Measurements from ENCODE around the gene CRIP1. TPM values are rescaled to one million over a fixed set of nuclear protein-coding genes. Genes with fewer than 3 reads are reported as not detected.

Gene CRIP1
- polyA plus RNA-seq, 2 of the 4 experiments (the other 2 are of a cell fraction): 280 to 999 TPM

GRCh38 chr14:105460116-105460515, 26.6 kb upstream of the CRIP1 start:
- CTCF ChIA-PET: interaction anchor here (1.3 to 1.8 kb wide), 2 partner anchors 12 to 29 kb away, joined by 3 to 6 read pairs; no protein-coding TSS in a partner anchor
- 92% methylated on average over 6 of the region's 17 CpGs for WGBS (ENCODE audit: missing lambda C conversion rate)

DNA sequence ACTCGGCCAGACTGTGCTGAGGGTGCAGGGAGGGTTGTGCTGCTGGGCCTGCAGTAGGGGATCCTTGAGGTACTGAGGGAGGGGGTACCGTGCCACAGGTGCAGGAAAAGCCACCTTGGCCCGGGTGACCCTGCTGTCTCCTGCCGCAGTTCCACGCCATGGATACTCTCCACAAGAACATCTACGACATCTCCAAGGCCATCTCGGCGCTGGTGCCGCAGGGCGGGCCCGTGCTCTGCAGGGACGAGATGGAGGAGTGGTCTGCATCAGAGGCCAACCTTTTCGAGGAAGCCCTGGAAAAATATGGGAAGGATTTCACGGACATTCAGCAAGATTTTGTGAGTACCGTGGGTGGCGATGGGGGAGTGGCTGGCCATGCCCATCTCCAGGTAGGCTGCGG, 26.1 kb upstream of the CRIP1 start:
- Histone ChIP-seq H3K4me3 (no peak overlapping the region), H3K27ac (no peak overlapping the region), H3K9me3 (no peaks in the 10 kb centered on the region), H3K4me1 (peaks cover 8% of the 10 kb centered on the region), H3K4me2 (no peak overlapping the region)
- no peak for TF ChIP-seq POLR2AphosphoS2 (conservative IDR thresholded peaks at IDR 0.05; ENCODE audit: low read length)
- FAIRE-seq (no peak), DNase-seq (ENCODE audit: low read depth in 1 of 2, low spot score in 1 of 2) (no peak), ATAC-seq (no peak)
- ChIA-PET CTCF (interaction anchor here (1.3 to 3.5 kb wide), 3 partner anchors 12 to 29 kb away, joined by 3 to 14 read pairs (median 6); no protein-coding TSS in a partner anchor), POLR2A (no interaction called here)
- 89% methylated on average over 15 of the region's 17 CpGs for WGBS (ENCODE audit: missing lambda C conversion rate)

More at GRCh38 chr14:105460116-105460515, 26.6 kb upstream of the CRIP1 start:
- ATAC-seq (no peak), DNase-seq (ENCODE audit: low read depth in 1 of 2, low spot score in 1 of 2) (no peak), FAIRE-seq (no peak)
- Histone ChIP-seq H3K27ac (no peak overlapping the region), H3K4me3 (no peak overlapping the region), H3K4me1 (peaks cover 3% of the 10 kb centered on the region; the same call in 2 of the 3 replicates), H3K9me3 (no peaks in the 10 kb centered on the region), H3K4me2 (no peak overlapping the region)
- POLR2A ChIA-PET: no interaction called here
- no peak for TF ChIP-seq CBX2 (IDR thresholded peaks at IDR 0.05; ENCODE audit: borderline replicate concordance, low read depth)
- no peak for TF ChIP-seq ATOH8 (CRISPR knock-in tag; IDR thresholded peaks at IDR 0.05; ENCODE audit: low read depth)
- no peak for TF ChIP-seq MYC (IDR thresholded peaks at IDR 0.05; ENCODE audit: borderline replicate concordance, low read length)
- no peak for TF ChIP-seq HOXA7 (CRISPR knock-in tag; IDR thresholded peaks at IDR 0.05)
- TF ChIP-seq CHD4 (IDR thresholded peaks at IDR 0.05; ENCODE audit: borderline replicate concordance): no peak
- TF ChIP-seq HOXB13 (CRISPR knock-in tag; IDR thresholded peaks at IDR 0.05; ENCODE audit: low read depth): no peak
- TF ChIP-seq BCL3 (IDR thresholded peaks at IDR 0.05): no peak
- TF ChIP-seq TP53 (CRISPR knock-in tag; IDR thresholded peaks at IDR 0.05): no peak
- TF ChIP-seq SMC3 (IDR thresholded peaks at IDR 0.05): no peak
- no peak for TF ChIP-seq EHF (CRISPR knock-in tag; IDR thresholded peaks at IDR 0.05)
- TF ChIP-seq ZSCAN20 (CRISPR knock-in tag; IDR thresholded peaks at IDR 0.05): no peak
- no peak for TF ChIP-seq KDM1A (IDR thresholded peaks at IDR 0.05; ENCODE audit: low read depth)
- TF ChIP-seq NR3C1 (IDR thresholded peaks at IDR 0.05): no peak
- TF ChIP-seq FOSL2 (IDR thresholded peaks at IDR 0.05): no peak
- TF ChIP-seq FOSL2 (CRISPR knock-in tag; IDR thresholded peaks at IDR 0.05): no peak

- Histone ChIP-seq H3K4me3 (no peak overlapping the region), H3K4me1 (peaks cover 11% of the 10 kb centered on the region), H3K4me2 (no peak overlapping the region), H3K27ac (no peak overlapping the region), H3K9me3 (no peaks in the 10 kb centered on the region)
- TF ChIP-seq CHD2 (IDR thresholded peaks at IDR 0.05; ENCODE audit: low read length, partially characterized antibody) (no peak), PBX3 (IDR thresholded peaks at IDR 0.05) (no peak), KDM5A (IDR thresholded peaks at IDR 0.05) (no peak), GATA3 (IDR thresholded peaks at IDR 0.05; ENCODE audit: borderline replicate concordance) (no peak), NPAS2 (CRISPR knock-in tag; IDR thresholded peaks at IDR 0.05; ENCODE audit: borderline replicate concordance) (no peak), MYC (IDR thresholded peaks at IDR 0.05; ENCODE audit: borderline replicate concordance, low read length) (no peak), PHF8 (IDR thresholded peaks at IDR 0.05; ENCODE audit: borderline replicate concordance, low read depth) (no peak)
- DNase-seq (ENCODE audit: low read depth in 1 of 2, low spot score in 1 of 2): no peak
- ATAC-seq: no peak
- ChIA-PET CTCF (interaction anchor here (1.8 to 3.5 kb wide), 2 partner anchors 19 to 28 kb away, joined by 6 to 14 read pairs; no protein-coding TSS in a partner anchor), POLR2A (no interaction called here)
- WGBS (ENCODE audit: missing lambda C conversion rate): 97% methylated on average over 15 of the region's 18 CpGs
- FAIRE-seq: no peak
These were observed 24.8 kb upstream of the CRIP1 start for GRCh38 chr14:105461903-105462302.
